PFSK-1 (cell line): ENCODE results near the gene CLDN6.

Experiments used
- FOXP2 ChIP-seq: optimal IDR thresholded peaks from 2 replicates; pipeline ENCODE3; 2011; ENCODE audit warnings: borderline replicate concordance, control low read depth, inconsistent platforms; ENCODE audit not compliant: insufficient read depth; ENCODE audit errors: extremely low read length, extremely low read depth
- POLR2AphosphoS5 ChIP-seq: IDR thresholded peaks from 2 replicates; pipeline ENCODE4 v1.6.1; 2012; ENCODE audit warnings: low read depth, mild to moderate bottlenecking, control low read depth, low read length, moderate library complexity
- SIN3A ChIP-seq: IDR thresholded peaks from 2 replicates; pipeline ENCODE4 v1.6.1; 2012; ENCODE audit warnings: mild to moderate bottlenecking, low read length, moderate library complexity, borderline replicate concordance; ENCODE audit not compliant: insufficient read depth
- TAF1 ChIP-seq: IDR thresholded peaks from 2 replicates; pipeline ENCODE4 v1.6.1; 2012; ENCODE audit warnings: low read length, control low read depth, borderline replicate concordance; ENCODE audit not compliant: insufficient read depth
- TF ChIP-seq, protein P1 (sequence below), 2 experiments: IDR thresholded peaks; 2 replicates each; pipeline versions ENCODE4 v1.6.1 to v1.8.0; 2011 to 2012; ENCODE audit warnings: low read depth in 2 of 2, low read length in 2 of 2, control low read depth in 1 of 2, inconsistent platforms in 1 of 2, mild to moderate bottlenecking in 1 of 2, moderate library complexity in 1 of 2; ENCODE audit not compliant: insufficient read depth in 1 of 2

Gene CLDN6

DNA sequence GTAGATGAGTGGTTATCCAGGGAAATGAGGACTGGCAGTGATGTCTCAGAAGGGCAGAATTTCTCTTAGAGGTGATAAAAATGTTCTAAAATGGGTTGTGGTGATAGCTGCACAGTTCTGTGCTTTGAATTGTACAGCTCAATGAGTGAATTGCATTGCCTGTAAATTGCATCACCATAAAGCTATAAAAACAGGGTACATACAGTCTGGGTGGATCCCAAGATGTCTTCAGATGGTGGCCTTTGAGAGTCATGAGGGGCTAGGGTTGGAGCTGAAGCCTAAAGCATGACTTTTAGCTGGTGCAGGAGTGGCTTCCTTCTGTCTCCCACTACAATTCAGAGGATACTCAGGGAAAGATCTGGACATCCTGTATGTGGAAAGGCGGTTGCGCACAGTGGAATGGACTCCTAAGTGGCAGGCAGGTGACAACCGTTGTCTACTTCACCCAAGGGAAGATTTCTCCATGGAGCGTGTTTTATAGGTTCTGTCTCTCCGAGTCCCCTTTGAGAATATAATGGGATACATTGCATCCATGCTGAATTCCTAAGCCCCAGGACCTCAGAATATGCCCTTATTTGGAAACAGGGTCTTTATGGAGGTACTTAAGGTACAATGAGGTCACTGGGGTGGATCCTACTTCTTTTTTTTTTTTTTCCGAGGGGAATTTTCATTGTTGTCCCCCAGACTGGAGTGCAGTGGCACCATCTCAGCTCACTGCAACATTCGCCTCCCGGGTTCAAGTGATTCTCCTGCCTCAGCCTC, 45.8 kb upstream of the CLDN6 start:
- TF ChIP-seq POLR2AphosphoS5 (no peak), FOXP2 (no peak), TAF1 (no peak), SIN3A (no peak)
- TF ChIP-seq, protein P1, sequence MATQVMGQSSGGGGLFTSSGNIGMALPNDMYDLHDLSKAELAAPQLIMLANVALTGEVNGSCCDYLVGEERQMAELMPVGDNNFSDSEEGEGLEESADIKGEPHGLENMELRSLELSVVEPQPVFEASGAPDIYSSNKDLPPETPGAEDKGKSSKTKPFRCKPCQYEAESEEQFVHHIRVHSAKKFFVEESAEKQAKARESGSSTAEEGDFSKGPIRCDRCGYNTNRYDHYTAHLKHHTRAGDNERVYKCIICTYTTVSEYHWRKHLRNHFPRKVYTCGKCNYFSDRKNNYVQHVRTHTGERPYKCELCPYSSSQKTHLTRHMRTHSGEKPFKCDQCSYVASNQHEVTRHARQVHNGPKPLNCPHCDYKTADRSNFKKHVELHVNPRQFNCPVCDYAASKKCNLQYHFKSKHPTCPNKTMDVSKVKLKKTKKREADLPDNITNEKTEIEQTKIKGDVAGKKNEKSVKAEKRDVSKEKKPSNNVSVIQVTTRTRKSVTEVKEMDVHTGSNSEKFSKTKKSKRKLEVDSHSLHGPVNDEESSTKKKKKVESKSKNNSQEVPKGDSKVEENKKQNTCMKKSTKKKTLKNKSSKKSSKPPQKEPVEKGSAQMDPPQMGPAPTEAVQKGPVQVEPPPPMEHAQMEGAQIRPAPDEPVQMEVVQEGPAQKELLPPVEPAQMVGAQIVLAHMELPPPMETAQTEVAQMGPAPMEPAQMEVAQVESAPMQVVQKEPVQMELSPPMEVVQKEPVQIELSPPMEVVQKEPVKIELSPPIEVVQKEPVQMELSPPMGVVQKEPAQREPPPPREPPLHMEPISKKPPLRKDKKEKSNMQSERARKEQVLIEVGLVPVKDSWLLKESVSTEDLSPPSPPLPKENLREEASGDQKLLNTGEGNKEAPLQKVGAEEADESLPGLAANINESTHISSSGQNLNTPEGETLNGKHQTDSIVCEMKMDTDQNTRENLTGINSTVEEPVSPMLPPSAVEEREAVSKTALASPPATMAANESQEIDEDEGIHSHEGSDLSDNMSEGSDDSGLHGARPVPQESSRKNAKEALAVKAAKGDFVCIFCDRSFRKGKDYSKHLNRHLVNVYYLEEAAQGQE (IDR thresholded peaks at IDR 0.05; ENCODE audit: insufficient read depth in 1 of 2, low read depth in 2 of 2, low read length in 2 of 2) = no peak

DNA sequence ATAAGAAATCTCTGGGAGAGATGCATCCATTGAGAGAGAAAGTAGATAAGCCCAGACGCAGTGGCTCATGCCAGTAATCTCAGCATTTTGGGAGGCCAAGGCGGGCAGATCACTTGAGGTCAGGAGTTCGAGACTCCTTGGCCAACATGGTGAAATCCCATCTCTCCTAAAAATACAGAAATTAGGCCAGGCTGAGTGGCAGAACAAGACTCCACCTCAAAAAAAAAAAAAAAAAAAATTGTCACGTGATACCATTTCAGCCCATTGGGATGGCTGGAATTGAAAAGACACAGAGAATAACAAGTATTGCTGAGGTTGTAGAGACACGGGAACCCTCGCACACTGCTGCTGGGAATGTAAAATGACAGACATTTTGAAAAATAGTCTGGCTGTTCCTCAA, 44.6 kb upstream of the CLDN6 start:
- TF ChIP-seq, protein P1 (IDR thresholded peaks at IDR 0.05; ENCODE audit: insufficient read depth in 1 of 2, low read depth in 2 of 2, low read length in 2 of 2) = no peak
- no peak for TF ChIP-seq TAF1
- TF ChIP-seq POLR2AphosphoS5 = no peak
- TF ChIP-seq SIN3A = no peak
- no peak for TF ChIP-seq FOXP2

DNA sequence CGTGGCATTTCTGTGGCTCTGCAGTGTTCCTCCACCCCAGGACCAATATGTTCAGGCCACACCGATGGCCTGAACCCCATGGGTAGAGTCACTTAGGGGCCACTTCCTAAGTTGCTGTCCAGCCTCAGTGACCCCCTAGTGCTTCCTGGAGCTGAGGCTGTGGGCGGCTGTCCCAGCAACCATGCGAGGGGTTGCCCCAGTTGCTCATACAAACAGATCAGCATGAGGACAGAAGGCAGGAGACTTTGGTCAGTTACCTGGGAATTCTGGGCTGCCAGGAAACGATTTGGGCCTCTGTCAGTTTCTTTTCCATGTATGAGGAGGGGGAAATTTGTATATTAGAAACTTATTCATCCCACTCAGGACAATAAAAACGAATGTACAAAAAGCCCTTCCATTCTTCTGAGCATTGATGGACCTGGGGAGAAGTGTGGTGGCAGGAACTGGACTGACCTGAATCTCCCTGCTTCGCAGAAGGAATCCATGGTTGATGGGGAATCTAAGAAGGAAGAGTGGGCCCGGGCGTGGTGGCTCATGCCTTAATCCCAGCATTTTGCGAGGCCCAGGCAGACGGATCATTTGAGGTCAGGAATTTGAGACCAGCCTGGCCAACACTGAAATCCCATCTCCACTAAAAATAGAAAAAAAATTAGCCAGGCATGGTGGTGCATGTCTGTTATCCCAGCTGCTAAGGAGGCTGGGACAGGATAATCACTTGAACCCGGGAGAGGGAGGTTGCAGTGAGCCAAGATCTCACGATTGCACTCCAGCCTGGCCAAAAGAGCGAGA, 42.5 kb upstream of the CLDN6 start:
- TF ChIP-seq POLR2AphosphoS5 (no peak), SIN3A (no peak), FOXP2 (no peak), TAF1 (no peak)
- TF ChIP-seq, protein P1 (IDR thresholded peaks at IDR 0.05; ENCODE audit: insufficient read depth in 1 of 2, low read depth in 2 of 2, low read length in 2 of 2) = no peak

DNA sequence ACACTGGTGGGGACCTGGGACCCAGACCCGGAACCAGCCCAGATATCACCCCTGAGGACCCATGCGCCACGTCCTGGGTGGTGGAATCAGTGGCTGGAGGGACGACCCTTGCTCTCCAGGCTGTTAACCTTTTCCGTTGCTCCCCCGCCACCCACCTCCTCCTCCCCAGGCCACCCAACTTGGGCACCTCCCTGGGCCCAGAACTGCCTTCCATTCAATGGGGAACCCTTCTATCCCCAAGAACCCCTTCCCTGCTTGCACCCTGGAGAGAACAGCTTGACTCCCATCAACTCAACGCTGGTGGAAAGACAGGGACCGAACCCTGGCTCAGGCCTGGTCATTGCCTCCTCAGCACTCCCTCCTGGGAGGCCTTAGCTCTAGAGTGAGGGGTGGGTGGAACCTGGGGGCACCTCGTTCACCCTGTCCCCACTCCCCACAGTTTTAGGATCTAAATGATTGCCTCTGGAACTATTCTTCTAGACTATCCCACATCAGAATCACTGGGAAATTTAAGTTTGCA, 41.8 kb upstream of the CLDN6 start:
- no peak for TF ChIP-seq SIN3A
- TF ChIP-seq TAF1 = no peak
- no peak for TF ChIP-seq FOXP2

DNA sequence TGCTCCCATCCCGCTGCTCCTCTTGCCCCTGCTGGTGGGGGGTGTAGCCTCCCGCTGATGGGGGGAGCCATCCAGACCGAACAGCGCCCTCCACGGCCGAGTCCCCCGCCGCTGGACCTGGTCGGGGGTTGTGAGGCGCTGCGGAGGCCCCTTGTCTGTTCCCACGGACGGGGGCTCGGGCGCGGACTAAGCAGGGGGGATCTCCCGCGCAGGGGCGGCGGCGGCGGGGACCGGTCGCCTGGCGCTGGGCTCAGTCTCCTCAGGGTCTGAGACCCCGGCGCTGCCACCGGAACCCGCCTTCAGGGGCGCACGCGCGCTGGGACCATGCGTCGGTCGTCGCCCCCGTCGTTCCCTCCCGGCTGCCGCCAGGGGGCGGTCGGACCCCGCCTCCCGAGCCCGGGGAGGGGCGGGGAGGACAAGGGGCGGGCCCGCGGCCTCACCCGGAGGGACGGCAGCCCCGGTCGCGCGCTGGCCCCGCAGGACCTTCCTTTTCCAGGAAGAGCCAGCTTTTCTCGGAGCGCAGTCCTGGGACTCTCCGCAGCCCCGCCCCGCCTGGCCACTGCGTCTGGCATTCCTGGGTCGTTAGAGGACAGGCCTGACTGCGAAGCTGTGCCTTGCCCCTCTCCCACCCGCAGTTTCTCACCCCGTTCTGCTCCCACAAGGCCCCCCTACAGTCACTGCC, 41.2 kb upstream of the CLDN6 start:
- TF ChIP-seq SIN3A (no peak), FOXP2 (peak; percentile 50)
